HG02981 (cell line): Measurements from ENCODE around the gene GSS.

Source experiments
- ATAC-seq: cut with Tn5 transposase; IDR thresholded peaks from one replicate; pipeline ENCODE4 v1.9.1; 2021; ENCODE audit warnings: mild to moderate bottlenecking, moderate library complexity; ENCODE audit not compliant: unreplicated experiment

The GSS gene

GRCh38 chr20:34979366-34980153 is 24.0 kb upstream of the GSS start:
- no peak for ATAC-seq

DNA sequence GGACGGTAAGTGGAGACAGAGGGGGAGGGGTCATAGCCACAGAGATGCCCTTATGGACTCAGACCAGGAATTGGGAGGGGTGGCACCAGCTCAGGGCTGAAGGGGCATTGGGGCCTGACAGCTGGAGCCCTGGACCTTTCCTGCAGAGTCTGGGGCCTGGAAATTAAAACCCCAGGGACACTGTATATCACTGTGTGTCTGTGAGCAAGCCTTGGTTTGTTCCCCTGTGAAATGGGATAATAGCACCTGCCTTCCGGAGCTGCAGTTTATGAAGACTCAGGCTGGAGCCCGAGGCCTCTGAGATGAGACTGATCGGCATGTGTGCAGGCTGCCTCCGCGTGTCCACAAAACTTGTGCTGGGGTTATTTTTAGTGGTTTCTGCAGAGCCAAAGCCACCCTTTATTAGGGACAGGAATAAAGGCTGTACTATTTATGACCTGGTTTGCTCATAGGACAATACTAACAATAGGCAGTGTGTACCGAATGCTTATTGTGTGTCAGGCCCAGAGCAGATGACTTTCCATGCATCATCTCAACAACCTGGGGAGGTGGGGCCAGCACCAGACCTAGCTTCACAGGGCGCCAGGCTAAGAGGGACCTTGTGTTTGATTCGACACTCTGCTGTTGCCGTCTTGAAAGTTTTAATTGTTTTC is 22.6 kb upstream of the GSS start:
- no peak for ATAC-seq

DNA sequence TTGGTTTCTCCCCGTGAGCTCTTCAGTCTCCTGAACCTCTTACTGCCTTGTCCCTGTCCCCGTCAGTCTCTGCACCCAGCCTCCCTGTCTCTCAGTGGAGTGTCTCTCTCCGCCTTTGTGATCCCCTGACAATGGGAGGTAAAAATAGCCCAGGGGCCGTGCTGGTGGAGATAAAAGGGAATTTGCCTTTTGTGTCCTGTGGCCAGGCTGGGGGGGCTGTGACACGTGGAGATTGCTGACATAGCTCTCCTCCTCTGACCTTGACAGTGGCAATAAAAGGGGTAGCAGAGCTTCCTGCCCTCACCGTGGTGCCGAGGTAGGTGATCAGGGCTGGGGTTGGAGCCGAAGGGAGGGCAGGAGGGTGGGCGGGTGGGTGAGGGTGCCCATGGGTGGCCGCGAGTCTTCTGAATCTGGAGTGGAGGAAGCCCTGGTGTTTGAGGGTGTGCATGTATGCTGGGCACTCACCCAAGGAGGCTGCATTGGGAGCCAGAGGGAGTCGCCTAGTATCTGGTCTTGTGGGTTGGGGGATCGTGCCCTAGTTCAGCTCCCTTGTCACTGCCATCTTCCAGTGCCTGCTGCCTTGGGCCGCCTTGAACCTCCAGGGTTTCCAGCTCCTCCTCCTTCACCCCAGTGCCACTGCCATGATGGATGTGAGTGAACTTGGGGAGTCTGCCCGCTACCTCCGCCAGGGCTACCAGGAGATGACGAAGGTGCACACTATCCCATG is 21.9 kb upstream of the GSS start:
- no peak for ATAC-seq

GRCh38 chr20:34976286-34976685 is 20.7 kb upstream of the GSS start:
- no peak for ATAC-seq

DNA sequence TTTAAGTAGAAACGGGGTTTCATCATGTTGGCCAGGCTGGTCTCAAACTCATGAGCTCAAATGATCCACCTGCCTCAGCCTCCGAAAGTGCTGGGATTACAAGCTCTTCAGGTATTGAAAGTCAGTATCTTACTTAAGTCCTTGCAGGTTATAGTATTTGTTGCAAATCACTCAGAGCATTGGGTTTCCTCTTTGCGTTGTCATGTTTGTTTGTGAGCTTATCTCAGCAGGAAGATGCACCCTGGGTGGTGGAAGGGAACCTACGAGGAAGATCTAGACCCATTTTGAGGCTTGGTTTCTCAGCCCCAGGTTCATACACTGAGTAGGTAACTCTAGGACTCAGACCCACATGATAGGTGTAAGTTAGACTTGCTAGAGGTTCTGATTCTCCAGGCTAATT is 18.6 kb upstream of the GSS start:
- no peak for ATAC-seq

DNA sequence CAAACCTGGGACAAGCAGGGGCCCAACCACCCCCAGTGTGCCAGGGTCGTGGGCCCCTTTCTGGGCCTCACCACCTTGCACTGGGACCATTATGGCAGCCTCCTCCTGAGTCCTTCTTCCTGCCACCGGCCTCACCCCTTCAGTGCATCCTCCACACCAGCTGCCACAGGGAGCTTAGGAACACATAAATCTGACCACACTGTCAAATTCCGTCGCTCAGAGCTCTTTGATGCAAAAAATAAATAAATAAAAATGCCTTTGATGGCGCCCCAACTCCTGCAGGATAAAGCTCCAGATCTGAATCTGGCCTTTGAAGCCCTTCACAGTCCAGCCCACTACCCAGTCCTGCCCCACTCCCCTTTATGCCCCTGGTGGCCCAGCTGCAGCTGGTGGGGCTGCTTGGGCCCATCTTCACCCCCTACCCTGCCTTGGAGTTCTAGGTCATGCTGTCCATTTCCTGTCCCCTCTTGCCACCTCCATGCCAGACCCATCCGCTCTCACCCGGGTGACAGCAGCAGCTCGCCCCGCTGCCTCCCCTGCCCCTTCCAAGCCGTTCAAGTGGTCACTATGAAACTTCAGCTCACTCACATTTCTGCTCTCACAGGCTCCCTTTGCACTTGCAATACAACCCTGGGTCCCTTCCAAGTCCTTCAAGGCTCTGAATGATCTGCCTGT is 16.1 kb upstream of the GSS start:
- no peak for ATAC-seq

DNA sequence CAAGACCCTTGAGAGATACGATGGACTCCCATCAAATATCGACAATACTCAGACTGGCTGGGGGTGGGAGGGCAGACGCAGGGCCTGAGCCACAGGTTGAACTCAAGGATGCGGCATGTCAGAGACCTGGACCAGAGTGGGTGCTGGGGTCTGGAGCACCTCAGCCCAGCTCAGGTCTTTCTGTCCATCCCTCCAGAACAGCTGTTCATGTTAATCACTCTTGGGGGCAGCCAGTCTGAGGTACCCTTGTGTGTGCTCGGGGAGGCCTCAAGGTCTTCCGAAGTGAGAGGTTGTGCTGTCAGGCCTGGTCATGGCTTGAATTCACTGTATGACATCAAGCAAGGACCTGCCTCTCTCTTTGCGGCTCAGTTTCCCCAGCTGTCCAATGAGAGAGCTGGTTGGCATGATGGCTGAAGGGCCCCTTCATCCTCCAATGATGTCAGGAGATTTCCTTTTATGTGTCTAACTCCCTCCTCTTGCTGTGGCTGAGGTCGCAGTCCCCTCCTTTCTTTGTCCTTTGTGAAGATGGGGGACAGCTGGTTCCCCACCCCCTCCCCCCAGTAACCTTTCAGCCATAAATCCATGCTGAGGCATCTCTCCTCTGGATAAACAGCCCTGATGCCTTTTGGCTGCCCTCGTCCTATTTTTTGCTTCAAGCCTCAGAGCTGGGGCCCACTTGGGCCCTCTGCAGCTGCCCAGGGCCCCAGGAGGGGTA is 15.4 kb upstream of the GSS start:
- ATAC-seq: no peak

GRCh38 chr20:34970193-34970840 is 14.7 kb upstream of the GSS start:
- ATAC-seq: no peak

DNA sequence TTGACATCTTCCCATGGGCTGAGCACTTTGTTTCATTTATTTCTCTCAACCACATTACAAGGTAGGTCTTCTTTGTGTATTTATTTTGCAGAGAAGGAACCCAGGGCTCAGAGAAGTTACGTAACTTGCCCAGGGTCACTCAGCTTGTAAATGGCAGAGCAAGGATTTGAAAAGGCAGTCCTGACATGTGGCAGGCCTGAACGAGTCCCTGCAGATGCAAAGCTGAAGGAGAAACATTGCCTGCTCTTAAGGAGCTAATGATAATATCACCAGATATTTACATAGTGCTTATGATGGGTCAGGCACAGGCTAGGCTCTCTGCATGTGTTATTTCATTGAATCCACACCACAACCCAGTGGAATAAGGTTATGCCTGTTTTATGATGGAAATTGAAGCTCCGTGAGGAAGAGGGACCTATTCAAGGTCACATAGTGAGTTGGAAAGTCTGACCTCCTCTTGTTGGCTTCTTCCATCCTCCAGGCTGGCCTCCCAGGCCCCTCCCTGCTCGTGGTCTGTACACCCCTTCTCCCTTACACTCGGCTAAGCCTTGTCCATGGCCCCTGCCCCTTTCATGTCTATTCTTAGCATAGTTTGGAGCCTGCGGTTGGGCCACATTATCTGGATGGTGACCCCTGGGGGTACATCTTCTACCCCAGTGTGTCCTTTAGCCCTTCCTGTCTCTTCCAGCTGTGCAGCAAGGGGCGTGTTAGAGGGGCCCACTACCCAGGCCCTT is 12.6 kb upstream of the GSS start:
- no peak for ATAC-seq

DNA sequence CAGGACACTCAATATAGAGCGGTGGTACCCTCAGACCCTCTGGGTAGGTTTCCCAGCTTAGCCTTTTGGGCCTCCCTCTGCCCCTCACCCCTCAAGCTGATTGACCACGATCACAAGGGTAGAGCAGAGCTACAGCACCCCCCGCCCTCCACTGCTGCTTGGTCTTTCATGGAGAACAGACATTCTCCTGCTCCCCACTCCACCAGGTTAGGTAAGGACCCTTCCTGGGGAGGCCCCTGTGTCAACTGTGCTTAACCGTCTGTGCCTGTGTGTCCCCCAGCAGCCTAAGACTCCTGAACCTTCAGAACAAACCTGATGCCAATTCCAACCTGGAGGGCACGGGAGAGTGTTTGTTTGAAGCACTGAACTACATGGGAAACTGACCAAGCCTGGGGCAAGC is 11.8 kb upstream of the GSS start:
- no peak for ATAC-seq

DNA sequence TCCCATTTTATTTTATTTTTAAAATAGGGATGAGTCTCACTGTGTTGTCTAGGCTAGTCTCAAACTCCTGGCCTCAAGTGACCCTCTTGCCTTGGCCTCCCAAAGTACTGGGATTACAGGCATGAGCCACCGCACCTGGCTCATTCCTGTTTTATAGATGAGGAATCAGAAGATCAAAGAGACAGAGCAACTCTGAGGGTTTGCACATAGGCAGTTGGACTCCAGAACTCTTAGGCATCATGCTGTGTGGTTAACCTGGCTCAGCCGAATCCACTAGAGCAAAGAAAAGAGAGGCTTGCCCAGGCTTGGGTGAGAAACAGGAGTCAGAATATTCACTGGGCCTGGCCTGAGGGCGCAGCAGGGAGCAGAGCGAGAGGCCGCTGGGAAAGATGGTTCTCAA is 9.4 kb upstream of the GSS start:
- no peak for ATAC-seq

GRCh38 chr20:34964486-34964885 is 8.9 kb upstream of the GSS start:
- no peak for ATAC-seq

DNA sequence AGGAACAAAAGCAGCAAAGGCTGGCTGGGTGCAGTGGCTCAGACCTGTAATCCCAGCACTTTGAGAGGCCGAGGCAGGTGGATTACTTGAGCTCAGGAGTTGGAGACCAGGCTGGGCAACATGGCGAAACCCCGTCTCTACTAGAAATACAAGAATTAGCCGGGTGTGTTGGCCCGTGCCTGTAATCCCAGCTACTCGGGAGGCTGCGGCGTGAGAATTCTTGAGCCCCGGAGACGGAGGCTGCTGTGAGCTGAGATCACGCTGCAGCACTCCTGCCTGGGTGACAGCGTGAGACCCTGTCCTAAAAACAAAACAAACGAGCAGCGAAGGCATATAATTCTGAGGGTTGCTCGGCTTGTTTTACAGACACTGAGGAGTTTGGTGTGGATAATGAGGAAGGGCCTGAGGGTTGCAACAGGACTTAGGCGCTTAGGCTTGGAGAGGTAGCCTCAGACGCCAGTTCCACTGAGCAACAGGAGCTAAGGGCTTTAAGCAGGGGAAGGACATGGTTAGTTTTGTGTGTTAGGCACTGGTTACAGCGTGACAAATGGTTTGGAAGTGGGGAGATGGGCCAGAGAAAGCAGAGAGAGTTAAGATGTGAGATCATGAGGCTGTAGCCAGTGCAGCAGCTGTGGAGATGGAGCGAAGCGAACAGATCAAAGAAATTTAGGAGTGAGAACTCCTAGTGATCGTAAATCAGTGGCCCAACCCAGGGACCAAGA is 1.3 kb upstream of the GSS start:
- ATAC-seq: no peak

DNA sequence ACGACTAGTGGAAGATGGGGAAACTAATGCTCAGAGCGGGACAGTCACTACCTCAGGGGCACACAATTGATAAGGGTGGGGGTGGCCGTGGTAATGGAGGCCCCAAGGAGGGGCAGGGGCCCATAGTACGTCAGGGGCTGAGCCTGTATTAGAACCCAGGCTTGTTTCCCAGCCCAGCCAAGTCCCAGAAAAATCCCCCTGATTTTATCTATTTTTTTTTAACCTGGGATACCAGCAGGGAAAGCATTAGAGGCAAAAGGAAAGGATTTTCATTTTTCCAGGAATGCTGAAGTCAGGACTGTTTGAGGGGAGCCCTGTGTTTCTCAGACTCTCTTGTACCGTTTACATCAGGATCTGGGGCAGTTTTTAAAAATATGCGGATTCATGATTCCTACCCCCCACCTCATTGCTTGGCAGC is 444 bp upstream of the GSS start:
- no peak for ATAC-seq

GRCh38 chr20:34954904-34955230 is 739 bp downstream of the GSS start:
- peak; percentile 7 for ATAC-seq

DNA sequence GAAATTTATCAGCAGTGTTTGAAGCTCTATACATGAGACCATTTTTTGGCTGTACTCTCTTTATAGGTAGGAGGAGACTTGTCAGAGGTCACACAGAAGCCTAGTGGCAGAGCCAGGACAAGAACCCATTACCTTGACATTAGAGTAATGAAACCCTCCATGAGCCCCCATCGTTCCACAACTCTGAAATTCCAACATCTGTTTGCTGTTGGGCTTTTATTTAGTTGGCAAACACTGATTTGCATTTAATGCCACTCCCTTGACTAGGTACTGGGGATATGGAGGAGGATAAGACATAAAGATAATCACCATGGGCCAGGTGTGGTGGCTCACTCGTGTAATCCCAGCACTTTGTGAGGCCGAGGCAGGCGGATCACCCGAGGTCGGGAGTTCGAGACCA is 1.6 kb downstream of the GSS start:
- ATAC-seq: no peak

GRCh38 chr20:34952671-34953070 is 2.9 kb downstream of the GSS start:
- ATAC-seq: no peak

- ATAC-seq: no peak
These were observed 4.0 kb downstream of the GSS start for GRCh38 chr20:34951652-34952051.

GRCh38 chr20:34951252-34951651 is 4.4 kb downstream of the GSS start:
- ATAC-seq: no peak
